Upper lobe of left lung (tissue), 4 donors: ENCODE data around the gene TLDC2.
"Not testable (repeated sequence)": the region's sequence is repeated elsewhere in the genome, so short reads cannot be mapped to it uniquely, and the experiment has no call there.

Source experiments
- POLR2A ChIP-seq, 4 donors: fragments of 450-650 bp; IDR thresholded peaks; one replicate each; pipeline ENCODE4 v1.5.1; 2016 to 2017; ENCODE audit warnings: antibody characterized with exemption in 4 of 4, mild to moderate bottlenecking in 2 of 4
- TF ChIP-seq, protein P1 (sequence below), 6 experiments: fragments of 450-650 bp in 4 of 6; fragments of 200-600 bp in 2 of 6; sonication (generic) in 2 of 6; IDR thresholded peaks; one replicate each; pipeline ENCODE4 v1.5.1; 2016 to 2019; ENCODE audit warnings: antibody characterized with exemption in 6 of 6

DNA sequence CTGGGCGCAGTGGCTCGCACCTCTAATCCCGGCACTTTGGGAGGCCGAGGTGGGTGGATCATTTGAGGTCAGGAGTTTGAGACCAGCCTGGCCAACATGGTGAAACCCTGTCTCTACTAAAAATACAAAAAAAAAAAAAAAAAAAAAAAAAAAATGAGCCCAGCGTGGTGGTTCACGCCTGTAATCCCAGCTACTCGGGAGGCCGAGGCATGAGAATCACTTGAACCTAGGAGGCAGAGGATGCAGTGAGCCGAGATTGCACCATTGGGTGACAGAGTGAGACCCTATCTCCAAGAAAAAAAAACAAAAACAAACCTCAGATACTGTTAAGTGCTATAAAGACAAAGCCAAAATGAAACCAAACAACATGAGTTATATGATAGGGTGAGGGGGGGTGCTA lies 34.9 kb upstream of the TLDC2 start:
- not testable (repeated sequence) for TF ChIP-seq POLR2A (IDR thresholded peaks at IDR 0.05)
- TF ChIP-seq, protein P1, sequence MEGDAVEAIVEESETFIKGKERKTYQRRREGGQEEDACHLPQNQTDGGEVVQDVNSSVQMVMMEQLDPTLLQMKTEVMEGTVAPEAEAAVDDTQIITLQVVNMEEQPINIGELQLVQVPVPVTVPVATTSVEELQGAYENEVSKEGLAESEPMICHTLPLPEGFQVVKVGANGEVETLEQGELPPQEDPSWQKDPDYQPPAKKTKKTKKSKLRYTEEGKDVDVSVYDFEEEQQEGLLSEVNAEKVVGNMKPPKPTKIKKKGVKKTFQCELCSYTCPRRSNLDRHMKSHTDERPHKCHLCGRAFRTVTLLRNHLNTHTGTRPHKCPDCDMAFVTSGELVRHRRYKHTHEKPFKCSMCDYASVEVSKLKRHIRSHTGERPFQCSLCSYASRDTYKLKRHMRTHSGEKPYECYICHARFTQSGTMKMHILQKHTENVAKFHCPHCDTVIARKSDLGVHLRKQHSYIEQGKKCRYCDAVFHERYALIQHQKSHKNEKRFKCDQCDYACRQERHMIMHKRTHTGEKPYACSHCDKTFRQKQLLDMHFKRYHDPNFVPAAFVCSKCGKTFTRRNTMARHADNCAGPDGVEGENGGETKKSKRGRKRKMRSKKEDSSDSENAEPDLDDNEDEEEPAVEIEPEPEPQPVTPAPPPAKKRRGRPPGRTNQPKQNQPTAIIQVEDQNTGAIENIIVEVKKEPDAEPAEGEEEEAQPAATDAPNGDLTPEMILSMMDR (IDR thresholded peaks at IDR 0.05): not testable (repeated sequence)
